Stimulated activated CD4-positive, alpha-beta T cell treated with anti-CD3 and anti-CD28 coated beads, TNF-alpha, amount 100 ng/mL, for 1 hour (primary cell): ENCODE measurements around the gene IGSF23.
"Not testable (repeated sequence)": the region's sequence is repeated elsewhere in the genome, so short reads cannot be mapped to it uniquely, and the experiment has no call there.

Source experiments
- DNase-seq, 3 donors: peaks; one replicate each; pipeline ENCODE4 v3.0.0-alpha.2; 2020; ENCODE audit warnings: low read depth in 3 of 3, low spot score in 1 of 3

IGSF23 gene

DNA sequence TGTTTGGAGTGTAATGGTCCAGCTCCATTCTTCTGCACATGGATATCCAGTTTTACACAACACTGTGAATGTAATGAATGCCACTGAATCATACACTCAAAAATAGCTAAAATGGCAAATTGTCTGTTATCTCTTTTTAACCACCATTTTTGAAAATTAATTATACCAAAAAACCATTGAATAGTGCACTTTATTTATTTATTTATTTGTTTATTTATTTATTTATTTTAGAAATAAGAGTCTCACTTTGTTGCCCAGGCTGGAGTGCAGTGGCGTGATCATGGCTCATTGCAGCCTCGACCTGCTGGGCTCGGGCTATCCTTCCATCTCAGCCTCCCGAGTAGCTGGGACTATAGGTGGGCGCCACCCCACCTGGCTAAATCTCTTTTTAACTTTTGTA lies 50.6 kb downstream of the IGSF23 start:
- no peak for DNase-seq

DNA sequence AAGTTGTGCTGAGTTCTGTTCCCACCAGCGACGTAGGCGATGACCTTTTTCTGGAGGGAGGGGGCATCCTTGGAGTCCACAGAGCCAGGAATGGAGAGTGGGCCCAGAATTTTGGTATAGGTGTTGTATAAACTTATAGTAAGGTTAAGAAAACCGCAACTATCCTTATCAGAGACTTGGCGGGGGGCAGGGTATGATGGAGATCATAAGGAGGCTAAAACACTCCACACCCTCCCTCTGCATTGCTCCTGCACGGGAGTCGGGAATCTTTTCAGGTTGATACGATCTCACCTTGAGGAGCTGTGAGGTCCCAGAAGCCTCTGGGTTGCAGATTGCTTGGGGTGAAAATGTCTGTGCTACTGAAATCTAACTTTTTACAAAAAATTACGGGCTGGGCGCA lies 51.6 kb downstream of the IGSF23 start:
- DNase-seq, result no peak

DNA sequence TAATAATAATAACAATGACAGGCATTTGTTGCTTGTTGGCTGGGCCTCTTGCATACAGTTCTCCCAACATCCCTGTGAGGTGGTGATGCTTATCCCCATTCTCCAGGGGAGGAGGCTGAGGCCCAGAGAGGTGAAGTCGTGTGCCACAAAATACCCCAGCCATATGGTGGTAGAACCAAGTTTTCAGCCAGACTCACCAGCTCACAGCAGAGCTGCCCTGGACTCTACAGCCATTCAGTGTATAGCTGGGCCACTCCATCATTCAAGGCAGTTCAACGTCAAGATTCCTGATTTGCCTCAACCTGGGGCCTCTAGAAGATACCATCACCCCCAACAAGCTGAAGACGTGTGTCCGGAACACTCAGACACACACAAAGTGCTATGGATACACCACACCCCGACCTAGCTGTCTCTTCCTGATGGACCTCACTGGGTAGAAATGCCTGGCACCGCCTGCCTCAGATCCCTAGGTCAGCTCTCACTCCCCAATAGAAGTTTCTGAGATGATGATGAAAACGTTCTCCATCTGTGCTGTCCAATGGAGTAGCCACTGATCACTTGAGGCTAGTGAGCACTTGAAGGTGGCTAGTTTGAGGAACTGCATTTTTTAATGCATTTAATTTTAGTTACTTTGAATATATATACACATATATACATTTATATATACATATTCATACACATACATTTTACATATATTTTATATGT lies 53.6 kb downstream of the IGSF23 start:
- DNase-seq, result no peak

DNA sequence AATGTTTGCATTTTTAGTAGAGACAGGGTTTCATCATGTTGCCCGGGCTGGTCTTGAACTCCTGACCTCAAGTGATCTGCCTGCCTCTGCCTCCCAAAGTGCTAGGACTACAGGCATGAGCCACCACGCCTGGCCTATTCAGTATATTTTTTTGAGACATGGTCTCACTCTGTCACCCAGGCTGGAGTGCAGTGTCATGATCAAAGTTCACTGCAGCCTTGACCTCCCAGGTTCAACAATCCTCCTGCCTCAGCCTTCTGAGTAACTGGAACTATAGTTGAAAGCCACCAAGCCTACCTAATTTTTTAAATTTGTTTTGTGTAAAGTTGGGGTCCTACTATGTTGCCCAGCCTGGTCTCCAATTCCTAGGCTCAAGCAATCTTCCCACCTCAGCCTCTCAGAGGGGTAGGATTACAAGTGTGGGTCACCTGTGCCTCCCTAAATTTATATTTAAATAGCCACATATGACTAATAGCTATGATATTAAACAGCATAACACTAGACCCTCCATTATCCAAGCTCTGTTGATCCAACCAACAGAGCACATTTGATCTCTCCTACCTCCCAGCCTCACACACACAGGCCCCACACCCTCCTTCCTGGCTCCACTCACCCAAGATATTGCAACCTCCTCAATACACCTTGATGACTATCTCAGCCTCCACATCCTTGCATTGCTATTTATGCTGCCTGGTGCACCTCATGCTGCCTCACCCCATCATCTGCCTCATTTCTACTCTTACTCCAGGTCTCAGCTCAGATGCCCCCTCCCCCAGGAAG lies 55.8 kb downstream of the IGSF23 start:
- no peak for DNase-seq

DNA sequence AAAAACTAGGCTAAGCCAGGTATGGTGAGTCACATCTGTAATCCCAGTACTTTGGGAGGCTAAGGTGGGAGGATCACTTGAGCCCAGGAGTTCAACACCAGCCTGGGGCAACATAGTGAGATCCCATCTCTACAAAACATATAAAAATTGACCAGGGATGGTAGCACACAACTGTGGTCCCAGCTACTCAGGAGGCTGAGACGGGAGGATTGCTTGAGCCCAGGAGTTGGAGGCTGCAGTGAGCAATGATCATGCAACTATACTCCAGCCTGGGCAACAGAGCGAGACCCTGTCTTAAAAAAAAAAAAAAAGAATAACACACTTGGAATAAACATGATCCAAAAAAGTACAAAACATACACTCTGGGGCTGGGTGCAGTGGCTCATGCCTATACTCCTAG lies 56.7 kb downstream of the IGSF23 start:
- not testable (repeated sequence) for DNase-seq

DNA sequence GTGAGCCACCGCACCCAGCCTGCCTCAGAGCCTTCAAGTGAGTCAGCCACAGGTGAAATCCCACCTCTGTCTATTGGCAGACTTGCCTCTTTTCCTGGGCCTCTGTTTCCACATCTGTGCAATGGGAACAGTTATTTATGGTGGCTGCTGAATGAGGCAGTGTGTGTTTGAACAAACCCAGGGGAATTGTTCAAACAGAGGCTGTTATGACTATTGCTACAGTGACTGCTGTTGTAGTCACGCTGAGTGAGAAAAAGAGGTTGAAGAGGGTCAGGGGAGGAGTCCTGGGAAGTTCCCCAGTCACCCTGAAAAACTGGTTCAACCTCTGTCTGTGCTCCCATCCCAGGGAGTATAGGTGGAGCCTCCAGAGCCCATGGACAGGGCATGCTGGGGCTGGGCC lies 58.0 kb downstream of the IGSF23 start, which contains the start of gene CEACAM19:
TSS of gene CEACAM19 (plus strand) at position 83 of the 400 bp plus-strand sequence. CDS start 450 bp downstream, outside the sequence.
- no peak for DNase-seq

DNA sequence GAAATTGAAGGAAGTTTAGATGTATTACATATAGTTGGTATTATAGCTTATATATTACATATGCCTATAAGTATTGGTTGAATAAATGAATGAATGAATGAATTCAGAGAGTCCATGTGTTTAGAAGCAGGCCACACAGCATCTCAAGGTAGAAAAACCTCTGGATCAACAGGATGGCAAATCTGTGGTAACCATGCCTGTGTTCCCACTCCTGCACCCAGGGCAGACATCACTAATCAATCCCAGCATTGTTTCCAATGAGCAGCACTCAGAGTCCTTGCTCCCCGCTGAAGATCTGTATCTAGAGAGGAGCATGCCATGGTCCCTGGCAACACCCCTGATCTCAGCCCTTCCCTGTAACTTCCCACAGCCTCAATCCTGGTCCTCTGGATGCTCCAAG lies 58.9 kb downstream of the IGSF23 start:
- no peak for DNase-seq

DNA sequence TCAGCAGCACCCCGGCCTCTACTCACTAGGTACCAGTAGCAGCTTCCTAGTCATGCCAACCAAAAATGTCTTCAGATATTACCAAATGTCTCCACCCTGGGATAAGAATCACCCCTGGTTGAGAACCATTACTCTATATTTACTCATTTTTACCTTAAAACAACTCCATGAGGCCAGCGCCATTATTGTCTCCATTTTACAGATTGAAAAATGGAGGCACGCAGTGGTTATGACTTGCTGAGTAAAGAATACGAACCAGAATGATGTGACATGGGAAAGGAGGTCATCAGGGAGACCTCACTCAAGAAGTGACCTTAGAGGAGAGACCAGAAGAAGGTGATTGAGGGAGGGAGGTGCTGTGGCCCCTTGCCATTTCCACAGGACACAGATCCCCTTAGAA lies 60.1 kb downstream of the IGSF23 start:
- no peak for DNase-seq

DNA sequence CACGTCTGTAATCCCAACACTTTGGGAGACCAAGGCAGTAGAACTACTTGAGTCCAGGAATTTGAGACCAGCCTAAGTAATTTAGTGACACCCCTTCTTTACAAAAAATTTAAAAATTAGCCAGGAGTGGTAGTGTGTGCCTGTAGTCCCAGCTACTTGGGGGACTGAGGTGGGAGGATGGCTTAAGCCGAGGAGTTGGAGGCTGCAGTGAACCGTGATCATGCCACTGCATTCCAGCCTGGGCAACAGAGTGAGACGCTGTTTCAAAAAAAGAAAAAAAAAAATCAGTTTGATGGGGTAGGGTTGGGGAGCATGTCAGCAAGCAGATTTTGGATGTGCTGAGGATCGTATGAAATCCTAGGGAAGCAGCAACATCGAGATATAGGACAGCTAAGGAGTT lies 62.2 kb downstream of the IGSF23 start:
- DNase-seq, result no peak

DNA sequence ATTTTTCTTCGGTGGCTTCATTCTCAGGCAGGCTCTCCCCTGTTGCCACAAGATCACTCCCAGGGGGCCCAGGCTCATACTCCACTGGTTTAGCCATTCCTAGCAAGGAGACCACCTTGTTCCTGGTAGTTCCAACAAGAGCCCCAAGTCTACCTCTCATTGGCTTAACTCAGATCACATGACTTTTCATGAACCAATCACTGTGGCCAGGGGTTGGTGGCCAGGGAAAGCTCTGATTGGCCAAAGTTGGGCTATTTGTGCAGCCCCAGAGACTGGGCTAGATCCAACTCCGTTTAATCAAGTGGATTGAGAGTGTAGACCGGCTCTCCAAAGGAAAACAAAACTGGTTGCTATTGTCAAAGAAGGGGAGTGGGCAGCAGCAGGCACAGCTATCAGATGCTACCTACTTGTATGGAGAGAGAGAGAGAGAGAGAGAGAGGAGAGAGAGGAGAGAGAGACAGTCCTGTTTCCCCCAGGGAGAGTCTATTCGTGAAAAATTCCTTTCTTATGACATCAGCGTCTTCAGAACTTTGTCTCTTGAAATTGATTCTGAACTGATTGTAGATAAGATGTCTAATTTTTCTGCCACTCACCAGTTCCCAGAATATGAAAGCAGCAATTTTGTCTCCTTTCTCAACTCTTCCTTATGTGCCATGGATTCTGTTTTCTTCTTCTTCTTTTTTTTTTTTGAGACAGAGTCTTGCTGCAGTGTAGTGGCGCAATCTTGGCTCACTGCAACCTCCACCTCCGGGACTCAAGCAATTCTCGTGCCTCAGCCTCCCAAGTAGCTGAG lies 63.9 kb downstream of the IGSF23 start:
- no peak for DNase-seq

DNA sequence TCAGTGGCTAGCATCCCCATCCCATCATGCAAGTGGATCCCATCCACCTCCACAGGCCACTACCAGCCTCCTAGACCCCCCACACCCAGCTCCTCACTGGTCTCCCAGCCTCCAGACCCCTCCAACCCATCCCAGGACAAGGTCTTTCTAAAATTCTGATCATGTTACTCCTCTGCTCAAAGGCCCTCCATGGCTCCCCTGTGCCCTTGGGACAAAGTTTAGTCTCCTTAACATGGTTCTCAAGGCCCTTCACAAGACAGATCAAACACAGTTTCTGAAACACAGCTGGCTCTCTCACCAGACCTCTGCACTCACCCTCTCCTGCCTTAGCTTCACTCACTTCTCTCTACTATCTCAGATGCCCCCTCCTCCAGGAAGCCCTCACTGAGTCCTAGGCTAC lies 67.2 kb downstream of the IGSF23 start:
- DNase-seq, result no peak

DNA sequence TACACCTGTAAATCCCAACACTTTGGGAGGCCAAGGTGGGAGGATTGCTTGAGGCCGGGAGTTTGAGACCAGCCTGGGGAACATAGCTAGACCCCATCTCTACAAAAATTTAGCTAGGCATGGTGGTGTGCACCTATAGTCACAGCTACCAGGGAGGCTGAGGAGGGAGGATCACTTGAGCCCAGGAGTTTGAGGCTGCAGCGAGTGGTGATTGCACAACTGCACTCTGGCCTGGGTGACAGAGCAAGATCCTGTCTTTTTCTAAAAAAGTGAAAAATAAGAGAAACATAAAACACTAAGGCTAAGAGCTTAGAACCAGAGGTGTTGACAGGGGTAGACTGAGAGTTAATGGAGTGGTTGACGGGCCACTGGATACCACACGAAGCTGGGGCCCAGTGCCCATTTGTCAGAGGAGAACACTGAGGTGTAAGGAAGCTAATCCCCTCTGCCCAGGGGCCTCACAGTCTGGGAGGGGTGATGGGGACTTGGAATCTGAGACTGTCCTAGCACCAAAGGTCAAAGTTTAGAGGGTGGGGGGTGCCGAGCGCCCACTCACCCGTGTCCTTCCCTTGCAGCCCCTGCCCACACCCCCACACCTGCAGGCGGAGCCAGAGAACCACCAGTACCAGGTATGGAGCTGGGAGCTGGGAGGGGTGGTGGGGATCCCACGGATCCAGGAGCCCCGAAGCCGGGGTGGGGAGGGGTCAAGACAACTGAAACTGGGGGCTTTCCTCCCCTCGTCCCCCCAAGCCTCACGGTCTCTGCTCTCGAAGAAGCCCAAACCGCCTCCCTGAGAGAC lies 68.8 kb downstream of the IGSF23 start:
- DNase-seq, result no peak

DNA sequence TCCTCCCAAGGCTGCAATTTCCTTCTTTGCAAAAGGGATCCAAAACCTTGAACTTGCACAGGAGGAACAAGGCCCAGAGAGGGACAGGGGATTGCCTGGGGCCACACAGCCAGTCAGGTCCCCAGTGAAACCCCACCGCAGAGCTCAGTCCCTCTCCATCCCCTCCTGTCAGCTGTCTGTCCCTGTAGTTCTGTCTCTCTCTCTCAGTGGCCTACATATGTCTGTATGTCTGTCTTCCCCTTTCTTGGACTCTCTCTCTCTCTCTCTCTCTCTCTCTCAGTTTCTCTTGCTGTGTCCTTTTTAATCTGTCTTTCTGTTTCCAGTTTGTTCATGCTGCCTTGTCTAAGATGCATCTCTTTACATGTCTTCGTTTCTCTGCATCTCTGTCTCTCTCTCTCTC lies 69.4 kb downstream of the IGSF23 start:
- DNase-seq, result no peak

DNA sequence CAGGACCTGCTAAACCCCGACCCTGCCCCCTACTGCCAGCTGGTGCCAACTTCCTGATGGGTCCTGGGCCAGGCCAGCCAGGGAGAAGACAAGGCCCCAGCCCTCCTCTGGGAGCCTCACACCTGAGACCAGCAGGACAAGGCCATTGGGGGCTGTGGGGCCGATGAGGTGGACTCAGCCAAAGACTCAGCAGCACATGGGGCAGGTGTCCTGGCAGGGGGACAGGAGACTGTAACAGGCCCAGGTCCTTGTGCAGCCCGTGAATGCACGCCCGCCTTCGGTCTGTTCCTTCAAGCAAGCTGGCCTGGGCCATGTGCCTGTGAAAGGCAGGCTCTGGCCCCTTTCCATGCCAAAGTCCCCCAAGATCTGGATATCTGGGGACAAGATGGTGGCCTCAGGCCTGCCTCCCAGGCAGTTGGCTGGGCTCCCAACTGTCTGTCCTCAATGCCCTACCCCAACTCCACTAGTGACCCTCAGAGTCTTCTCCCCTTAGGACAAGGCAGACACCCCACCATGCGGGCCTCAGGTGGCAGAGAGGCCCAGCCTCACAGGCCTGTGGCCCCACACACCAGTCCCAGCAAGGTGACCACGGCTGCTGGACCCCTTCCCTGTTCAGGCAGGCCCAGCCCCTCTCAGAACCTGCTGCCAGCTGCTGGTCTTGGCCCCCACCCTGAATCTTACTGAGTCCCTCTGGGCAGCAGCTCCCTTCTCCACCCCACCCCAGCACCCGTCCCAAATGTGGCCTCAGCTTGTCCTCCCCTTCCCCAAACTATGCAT lies 70.3 kb downstream of the IGSF23 start:
- no peak for DNase-seq

DNA sequence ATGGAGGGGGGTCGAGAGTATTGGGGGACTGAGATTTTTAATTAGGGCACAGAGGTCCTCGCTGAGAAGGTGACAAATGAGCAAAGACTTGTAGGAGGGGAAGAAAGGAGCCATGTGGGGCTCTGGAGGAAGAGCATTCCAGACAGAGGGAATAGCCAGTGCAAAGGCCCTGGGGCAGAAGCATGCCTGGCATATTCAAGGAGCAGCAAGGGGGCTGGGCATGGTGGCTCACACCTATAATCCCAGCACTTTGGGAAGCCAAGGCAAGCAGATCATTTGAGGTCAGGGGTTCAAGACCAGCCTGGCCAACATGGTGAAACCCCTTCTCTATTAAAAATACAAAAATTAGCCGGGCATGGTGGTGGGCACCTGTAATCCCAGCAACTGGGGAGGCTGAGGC lies 71.0 kb downstream of the IGSF23 start:
- not testable (repeated sequence) for DNase-seq

DNA sequence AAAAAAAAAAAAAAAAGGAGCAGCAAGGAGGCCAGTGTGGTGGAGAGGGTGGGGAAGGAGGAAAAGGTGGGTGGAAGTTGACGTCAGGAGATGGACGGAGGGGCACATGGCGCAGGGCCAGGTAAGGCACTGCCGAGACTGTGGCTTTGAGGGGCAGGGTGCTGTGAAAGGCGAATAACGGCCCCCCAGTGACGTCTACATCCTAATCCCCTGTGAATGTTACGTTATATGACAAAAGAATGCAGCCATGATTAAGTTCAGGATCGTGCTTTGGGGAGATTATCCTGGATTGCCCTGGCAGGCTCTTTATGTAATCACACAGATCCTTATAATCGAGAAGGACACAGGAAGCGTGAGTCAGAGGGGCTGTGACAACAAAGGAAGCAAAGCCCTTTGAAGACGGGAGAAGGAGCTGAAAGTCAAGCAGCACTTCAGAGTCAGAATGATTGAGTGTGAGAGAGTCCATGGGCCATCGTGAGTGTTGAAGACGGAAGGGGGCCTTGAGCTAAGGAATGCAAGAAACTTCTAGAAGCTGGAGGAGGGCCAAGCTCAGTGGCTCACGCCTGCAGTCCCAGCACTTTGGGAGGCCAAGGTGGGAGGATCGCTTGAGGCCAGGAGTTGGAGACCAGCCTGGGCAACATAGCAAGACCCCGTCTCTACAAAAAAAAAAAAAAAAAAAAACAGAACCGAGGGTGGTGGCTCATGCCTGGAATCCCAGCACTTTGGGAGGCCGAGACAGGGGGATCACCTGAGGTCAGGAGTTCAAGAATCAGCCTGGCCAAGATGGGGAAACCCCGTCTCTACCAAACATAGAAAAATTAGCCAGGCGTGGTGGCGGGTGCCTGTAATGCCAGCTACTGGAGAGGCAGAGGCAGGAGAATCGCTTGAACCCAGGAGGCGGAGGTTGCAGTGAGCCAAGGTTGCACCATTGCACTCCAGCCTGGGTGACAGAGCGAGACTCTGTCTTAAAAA lies 71.8 kb downstream of the IGSF23 start:
- DNase-seq, result no peak

DNA sequence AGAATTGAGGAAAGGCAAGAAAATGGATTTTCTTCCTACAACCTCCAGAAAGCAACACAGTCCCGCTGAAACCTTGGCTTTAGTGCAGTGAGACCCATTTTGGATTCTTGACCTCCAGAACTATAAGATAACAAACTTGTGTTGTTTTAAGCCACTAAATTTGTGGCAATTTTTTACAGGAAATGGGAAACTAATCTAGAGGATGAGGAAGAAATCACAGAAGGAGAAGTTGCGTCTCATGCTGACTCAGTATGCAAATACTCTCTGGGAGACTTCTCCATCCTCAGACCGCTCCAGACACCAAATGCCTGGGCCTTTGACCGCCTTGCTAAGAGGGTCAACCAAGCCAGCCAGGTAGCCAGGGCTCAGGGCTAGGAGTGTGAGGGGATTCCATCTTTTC lies 72.5 kb downstream of the IGSF23 start:
- no peak for DNase-seq
